ENCODE data around the gene MRPL19. TPM values are rescaled to one million over a fixed set of nuclear protein-coding genes. Genes with fewer than 3 reads are reported as not detected.

Gene MRPL19
- total RNA-seq, 1 donor from 2014 or later: 57.0 TPM

- no peak for TF ChIP-seq CTCF (IDR thresholded peaks at IDR 0.05; ENCODE audit: borderline replicate concordance)
- DNase-seq: no peak
- H3K27me3 ChIP-seq (ENCODE audit: low read depth): no peaks in the 10 kb centered on the region
- H3K9me3 ChIP-seq (replicated peaks): no peaks in the 10 kb centered on the region
- peaks cover 71% of the 10 kb centered on the region for H3K36me3 ChIP-seq
- no peak overlapping the region for H3K27ac ChIP-seq (replicated peaks)
- intact Hi-C loops (cut with micrococcal nuclease): no loop called here
- no peak overlapping the region for H3K4me3 ChIP-seq
- H3K4me1 ChIP-seq: peaks cover 18% of the 10 kb centered on the region
Measured at GRCh38 chr2:75703589-75704287, 57.2 kb downstream of the MRPL19 start.

GRCh38 chr2:75705921-75706320 lies 59.3 kb downstream of the MRPL19 start:
- no peak overlapping the region for H3K4me3 ChIP-seq
- H3K4me1 ChIP-seq: peaks cover 40% of the 10 kb centered on the region
- intact Hi-C loops (cut with micrococcal nuclease): no loop called here
- TF ChIP-seq CTCF (IDR thresholded peaks at IDR 0.05; ENCODE audit: borderline replicate concordance): no peak
- no peaks in the 10 kb centered on the region for H3K9me3 ChIP-seq (replicated peaks)
- H3K36me3 ChIP-seq: peaks cover 50% of the 10 kb centered on the region
- no peak overlapping the region for H3K27ac ChIP-seq (replicated peaks)
- H3K27me3 ChIP-seq (ENCODE audit: low read depth): no peaks in the 10 kb centered on the region
- DNase-seq: no peak

GRCh38 chr2:75707901-75708300 lies 61.3 kb downstream of the MRPL19 start:
- peaks cover 31% of the 10 kb centered on the region for H3K36me3 ChIP-seq
- no peaks in the 10 kb centered on the region for H3K27me3 ChIP-seq (ENCODE audit: low read depth)
- H3K4me3 ChIP-seq: no peak overlapping the region
- no peak overlapping the region for H3K27ac ChIP-seq (replicated peaks)
- TF ChIP-seq CTCF (IDR thresholded peaks at IDR 0.05; ENCODE audit: borderline replicate concordance): no peak
- H3K4me1 ChIP-seq: peaks cover 47% of the 10 kb centered on the region
- no peaks in the 10 kb centered on the region for H3K9me3 ChIP-seq (replicated peaks)
- no peak for DNase-seq
- intact Hi-C loops (cut with micrococcal nuclease): no loop called here

GRCh38 chr2:75709297-75709696 lies 62.7 kb downstream of the MRPL19 start:
- no peak for DNase-seq
- intact Hi-C loops (cut with micrococcal nuclease): no loop called here
- H3K9me3 ChIP-seq (replicated peaks): no peaks in the 10 kb centered on the region
- peak overlapping the region; percentile 84 for H3K4me3 ChIP-seq
- H3K27me3 ChIP-seq (ENCODE audit: low read depth): no peaks in the 10 kb centered on the region
- H3K4me1 ChIP-seq: peaks cover 47% of the 10 kb centered on the region
- no peak overlapping the region for H3K27ac ChIP-seq (replicated peaks)
- H3K36me3 ChIP-seq: peaks cover 18% of the 10 kb centered on the region
- TF ChIP-seq CTCF (IDR thresholded peaks at IDR 0.05; ENCODE audit: borderline replicate concordance): no peak

GRCh38 chr2:75710220-75710576 lies 63.6 kb downstream of the MRPL19 start:
- no peak for TF ChIP-seq CTCF (IDR thresholded peaks at IDR 0.05; ENCODE audit: borderline replicate concordance)
- H3K27ac ChIP-seq (replicated peaks): peak overlapping the region; percentile 97
- H3K9me3 ChIP-seq (replicated peaks): no peaks in the 10 kb centered on the region
- no peaks in the 10 kb centered on the region for H3K27me3 ChIP-seq (ENCODE audit: low read depth)
- peaks cover 9% of the 10 kb centered on the region for H3K36me3 ChIP-seq
- H3K4me3 ChIP-seq: peak overlapping the region; percentile 84
- DNase-seq: no peak
- H3K4me1 ChIP-seq: peaks cover 47% of the 10 kb centered on the region
- intact Hi-C loops (cut with micrococcal nuclease): no loop called here

Measured in left ventricle myocardium inferior (tissue), 1 donor.